Gastroesophageal sphincter (tissue), 3 donors: ENCODE data around the gene FBF1.
A peak's percentile ranks its signal among the peaks of the same experiment; 100 is the strongest.

ENCODE experiments used
- EP300 ChIP-seq: sonication (generic); formaldehyde crosslinking; IDR thresholded peaks from one replicate; pipeline ENCODE4 v1.6.1; 2017; ENCODE audit warnings: antibody characterized with exemption, mild to moderate bottlenecking
- POLR2A ChIP-seq, 2 donors: fragments of 450-650 bp; IDR thresholded peaks; one replicate each; pipeline ENCODE4 v1.6.1; 2017; ENCODE audit warnings: antibody characterized with exemption in 2 of 2, mild to moderate bottlenecking in 2 of 2, moderate library complexity in 1 of 2
- POLR2AphosphoS5 ChIP-seq: sonication (generic); formaldehyde crosslinking; IDR thresholded peaks from one replicate; pipeline ENCODE4 v1.6.1; 2017; ENCODE audit warnings: antibody characterized with exemption
- TF ChIP-seq, protein P1 (sequence below), 4 experiments: fragments of 200-600 bp in 2 of 4; fragments of 450-650 bp in 2 of 4; sonication (generic) in 1 of 4; IDR thresholded peaks; one replicate each; pipeline ENCODE4 v1.5.1; 2017 to 2019; ENCODE audit warnings: antibody characterized with exemption in 4 of 4, mild to moderate bottlenecking in 2 of 4, moderate library complexity in 2 of 4

DNA sequence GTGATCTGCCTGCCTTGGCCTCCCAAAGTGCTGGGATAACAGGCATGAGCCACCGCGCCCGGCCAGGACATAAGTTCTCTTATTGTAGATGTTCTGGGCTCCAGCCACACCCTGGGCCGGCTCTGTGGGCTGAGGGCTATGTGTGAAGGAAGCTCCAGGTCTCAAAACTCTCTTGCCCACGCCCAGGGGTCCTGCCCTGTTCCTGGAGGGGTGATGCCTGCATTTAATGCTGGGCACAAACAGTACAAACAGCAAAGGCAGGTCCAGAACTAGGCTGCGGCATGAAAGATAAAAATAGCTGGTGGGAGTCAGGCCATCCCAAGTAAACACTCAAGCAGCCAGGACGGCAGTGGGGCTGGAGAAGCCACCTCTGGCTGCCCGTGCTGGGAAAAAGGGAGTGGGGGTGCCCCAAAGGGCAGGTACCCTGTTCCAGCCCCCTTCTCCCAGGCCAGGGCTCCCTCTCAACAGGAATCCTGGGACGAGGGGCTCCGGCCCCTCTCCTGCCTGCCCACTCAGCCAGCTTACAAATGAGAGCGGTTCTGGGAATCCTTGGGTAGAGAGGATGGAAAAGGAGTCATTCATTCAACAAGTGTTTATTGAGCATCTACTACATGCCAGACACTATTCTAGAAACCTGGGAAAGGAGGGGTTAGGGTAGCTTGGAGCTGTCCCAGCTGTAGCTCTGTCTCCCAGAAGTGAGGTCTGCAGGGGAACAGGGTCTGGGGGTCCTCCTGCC is 67.1 kb downstream of the FBF1 start:
- TF ChIP-seq, protein P1, sequence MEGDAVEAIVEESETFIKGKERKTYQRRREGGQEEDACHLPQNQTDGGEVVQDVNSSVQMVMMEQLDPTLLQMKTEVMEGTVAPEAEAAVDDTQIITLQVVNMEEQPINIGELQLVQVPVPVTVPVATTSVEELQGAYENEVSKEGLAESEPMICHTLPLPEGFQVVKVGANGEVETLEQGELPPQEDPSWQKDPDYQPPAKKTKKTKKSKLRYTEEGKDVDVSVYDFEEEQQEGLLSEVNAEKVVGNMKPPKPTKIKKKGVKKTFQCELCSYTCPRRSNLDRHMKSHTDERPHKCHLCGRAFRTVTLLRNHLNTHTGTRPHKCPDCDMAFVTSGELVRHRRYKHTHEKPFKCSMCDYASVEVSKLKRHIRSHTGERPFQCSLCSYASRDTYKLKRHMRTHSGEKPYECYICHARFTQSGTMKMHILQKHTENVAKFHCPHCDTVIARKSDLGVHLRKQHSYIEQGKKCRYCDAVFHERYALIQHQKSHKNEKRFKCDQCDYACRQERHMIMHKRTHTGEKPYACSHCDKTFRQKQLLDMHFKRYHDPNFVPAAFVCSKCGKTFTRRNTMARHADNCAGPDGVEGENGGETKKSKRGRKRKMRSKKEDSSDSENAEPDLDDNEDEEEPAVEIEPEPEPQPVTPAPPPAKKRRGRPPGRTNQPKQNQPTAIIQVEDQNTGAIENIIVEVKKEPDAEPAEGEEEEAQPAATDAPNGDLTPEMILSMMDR (IDR thresholded peaks at IDR 0.05) = no peak
- TF ChIP-seq POLR2A (IDR thresholded peaks at IDR 0.05) (peak in 1 of 2 donors; percentile 4), POLR2AphosphoS5 (no peak), EP300 (no peak)
